Kidney capillary endothelial cell (primary cell): ENCODE data around the gene SYAP1.
"Not testable (repeated sequence)": the region's sequence is repeated elsewhere in the genome, so short reads cannot be mapped to it uniquely, and the experiment has no call there.

Source experiments
- DNase-seq: peaks from one replicate; pipeline ENCODE4 v3.0.0-alpha.2; 2018; ENCODE audit warnings: low spot score

The SYAP1 gene, protein sequence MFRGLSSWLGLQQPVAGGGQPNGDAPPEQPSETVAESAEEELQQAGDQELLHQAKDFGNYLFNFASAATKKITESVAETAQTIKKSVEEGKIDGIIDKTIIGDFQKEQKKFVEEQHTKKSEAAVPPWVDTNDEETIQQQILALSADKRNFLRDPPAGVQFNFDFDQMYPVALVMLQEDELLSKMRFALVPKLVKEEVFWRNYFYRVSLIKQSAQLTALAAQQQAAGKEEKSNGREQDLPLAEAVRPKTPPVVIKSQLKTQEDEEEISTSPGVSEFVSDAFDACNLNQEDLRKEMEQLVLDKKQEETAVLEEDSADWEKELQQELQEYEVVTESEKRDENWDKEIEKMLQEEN

GRCh38 chrX:16719334-16720084, at the start of gene SYAP1:
SYAP1 (plus strand) TSS chrX:16719612; CDS start chrX:16719725, 113 bp downstream.
- DNase-seq, result peak; percentile 94

GRCh38 chrX:16671005-16671404, 48.4 kb upstream of the SYAP1 start:
- DNase-seq, result peak; percentile 40

DNA sequence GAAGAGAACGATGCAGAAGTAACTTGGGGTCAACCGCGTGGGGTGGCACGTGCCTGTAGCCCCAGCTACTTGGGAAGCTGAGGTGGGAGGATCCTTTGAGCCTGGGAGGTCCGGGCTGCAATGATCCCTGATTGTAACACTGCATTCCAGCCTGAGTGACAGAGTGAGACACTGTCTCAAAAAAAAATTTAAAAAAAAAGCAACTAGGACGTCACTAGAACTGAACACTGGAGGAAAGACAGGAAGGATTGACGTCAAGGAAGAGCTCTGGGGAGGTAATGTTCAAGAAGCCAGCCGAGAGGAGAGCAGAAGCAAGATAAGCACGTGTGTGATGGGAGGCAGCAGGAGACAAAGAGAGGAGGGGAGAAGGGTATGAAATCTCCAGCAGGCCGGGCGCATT, 40.7 kb upstream of the SYAP1 start:
- no peak for DNase-seq

DNA sequence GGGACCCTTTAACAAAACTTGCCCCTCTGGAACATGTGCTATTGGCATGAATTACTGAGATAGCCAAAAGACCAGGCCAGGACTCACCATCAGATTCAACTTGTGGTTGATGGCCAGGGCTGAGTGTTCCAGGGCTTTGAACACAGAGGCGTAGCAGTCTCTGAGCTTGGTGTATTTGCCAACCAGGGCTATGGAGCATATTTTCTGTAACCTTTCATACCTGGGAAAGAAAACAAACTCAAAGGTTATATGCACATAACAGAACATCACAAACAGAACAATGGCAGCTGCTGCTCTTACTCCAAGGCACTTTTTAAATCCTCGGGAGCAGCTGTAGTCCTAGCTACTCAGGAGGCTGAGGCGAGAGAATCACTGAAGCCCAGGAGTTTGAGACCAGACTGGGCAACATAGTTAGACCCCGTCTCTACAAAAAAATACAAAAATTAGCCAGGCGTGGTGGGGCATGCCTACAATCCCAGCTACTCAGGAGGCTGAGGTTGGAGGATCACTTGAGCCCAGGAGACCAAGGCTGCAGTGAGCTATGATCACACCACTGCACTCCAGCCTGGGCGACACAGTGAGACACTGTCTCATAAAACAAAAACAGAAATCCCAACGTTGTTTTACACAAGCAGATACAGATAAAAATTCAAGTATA, 36.3 kb upstream of the SYAP1 start:
- DNase-seq, result no peak

DNA sequence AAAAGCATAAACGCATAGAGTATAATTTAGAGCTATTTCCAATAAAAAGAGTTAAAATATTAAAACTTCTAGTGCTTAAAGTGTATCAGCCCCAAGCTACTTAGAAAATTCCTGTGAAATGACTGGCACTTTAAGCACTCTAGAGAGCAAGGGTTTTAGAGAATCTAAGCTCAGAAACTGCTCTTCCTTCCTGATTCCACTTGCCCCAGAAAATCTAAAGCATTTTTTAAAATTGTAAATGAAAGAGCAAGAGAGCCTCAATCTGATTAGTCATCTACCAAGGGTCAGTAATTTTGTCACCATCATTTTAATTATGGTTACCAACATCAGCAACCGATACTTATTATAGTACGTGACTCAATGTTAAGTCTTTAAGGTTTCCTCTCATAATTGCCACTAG, 31.9 kb upstream of the SYAP1 start:
- DNase-seq, result no peak

- DNase-seq, result peak; percentile 42
These were observed 24.2 kb upstream of the SYAP1 start for GRCh38 chrX:16695079-16695676.

DNA sequence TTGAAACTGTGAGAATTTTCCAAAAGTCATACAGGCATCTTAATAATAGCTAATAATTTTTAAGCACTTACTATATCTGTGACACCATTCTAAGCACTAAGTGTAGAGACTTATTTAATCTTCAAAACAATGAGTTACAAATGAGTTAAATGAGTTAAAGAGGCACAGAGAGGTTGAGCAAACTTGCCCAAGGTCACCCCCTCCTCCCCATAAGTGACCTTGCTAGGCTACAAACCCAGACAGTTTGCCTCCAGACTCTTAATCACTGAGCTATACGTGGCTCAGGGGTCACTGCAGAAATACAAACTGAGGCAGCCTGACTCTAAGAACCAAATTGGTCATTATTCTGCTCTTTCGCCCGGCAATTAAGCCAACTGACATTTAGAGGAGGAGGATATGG, 22.5 kb upstream of the SYAP1 start:
- no peak for DNase-seq

GRCh38 chrX:16699389-16699788, 20.0 kb upstream of the SYAP1 start:
- no peak for DNase-seq

GRCh38 chrX:16700734-16701133, 18.7 kb upstream of the SYAP1 start:
- DNase-seq, result no peak

- no peak for DNase-seq
These were observed 16.5 kb upstream of the SYAP1 start for GRCh38 chrX:16702700-16703599.

- no peak for DNase-seq
These were observed 14.0 kb upstream of the SYAP1 start for GRCh38 chrX:16705370-16705769.

GRCh38 chrX:16708016-16708415, 11.4 kb upstream of the SYAP1 start:
- DNase-seq, result no peak

GRCh38 chrX:16711219-16711811, 8.1 kb upstream of the SYAP1 start:
- no peak for DNase-seq

GRCh38 chrX:16711893-16712547, 7.4 kb upstream of the SYAP1 start:
- no peak for DNase-seq

DNA sequence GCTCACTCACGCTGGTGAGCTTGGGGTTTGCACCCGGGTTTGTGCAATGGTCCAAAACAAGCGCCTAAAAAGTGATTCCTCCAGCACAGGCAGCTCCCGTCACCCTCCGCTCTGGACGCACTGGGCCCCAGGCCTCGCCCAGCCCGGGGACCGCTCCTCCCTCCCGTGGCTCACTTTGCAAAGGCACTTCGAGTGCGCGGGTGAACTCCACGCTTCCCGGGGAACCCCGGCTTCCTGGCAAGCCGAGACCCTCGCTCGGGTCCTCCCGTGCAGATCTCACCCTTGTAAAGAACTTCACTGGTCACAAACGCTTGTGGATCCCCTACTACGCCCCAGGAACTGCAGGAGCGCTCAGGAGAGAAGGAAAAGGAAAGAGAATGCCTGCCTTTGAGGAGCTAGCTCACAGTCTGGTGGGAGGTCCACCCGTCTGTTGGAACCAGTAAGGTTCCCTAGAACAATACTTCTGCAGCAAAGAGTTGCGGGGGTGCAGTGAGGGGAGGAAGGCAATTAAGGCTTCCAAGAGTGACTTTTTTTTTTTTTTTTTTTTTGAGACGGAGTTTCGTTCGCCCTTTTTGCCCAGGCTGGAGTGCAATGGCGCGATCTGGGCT, 6.8 kb upstream of the SYAP1 start, which contains the start of gene CTPS2:
TSS of gene CTPS2 (minus strand) at position 122 of the 608 bp plus-strand sequence. CDS start 9,767 bp downstream, outside the sequence.
- no peak for DNase-seq

- no peak for DNase-seq
These were observed 4.9 kb upstream of the SYAP1 start for GRCh38 chrX:16714504-16714903.

DNA sequence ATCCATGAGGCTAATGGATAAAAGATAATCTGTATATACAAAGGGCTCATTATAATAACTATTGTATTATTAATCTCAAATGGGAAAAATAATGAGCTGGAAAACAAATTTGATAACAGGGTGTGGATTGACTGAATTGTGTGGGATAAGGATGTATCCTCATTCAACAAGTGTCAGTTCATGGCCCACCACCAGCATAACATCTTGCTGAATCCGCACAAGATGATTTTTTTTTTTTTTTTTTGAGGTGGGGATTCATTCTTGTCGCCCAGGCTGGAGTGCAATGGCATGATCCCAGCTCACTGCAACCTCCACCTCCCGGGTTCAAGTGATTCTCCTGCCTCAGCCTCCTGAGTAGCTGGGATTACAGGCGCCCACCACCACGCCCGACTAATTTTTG, 3.8 kb upstream of the SYAP1 start:
- not testable (repeated sequence) for DNase-seq

GRCh38 chrX:16716451-16716850, 3.0 kb upstream of the SYAP1 start:
- DNase-seq, result not testable (repeated sequence)

DNA sequence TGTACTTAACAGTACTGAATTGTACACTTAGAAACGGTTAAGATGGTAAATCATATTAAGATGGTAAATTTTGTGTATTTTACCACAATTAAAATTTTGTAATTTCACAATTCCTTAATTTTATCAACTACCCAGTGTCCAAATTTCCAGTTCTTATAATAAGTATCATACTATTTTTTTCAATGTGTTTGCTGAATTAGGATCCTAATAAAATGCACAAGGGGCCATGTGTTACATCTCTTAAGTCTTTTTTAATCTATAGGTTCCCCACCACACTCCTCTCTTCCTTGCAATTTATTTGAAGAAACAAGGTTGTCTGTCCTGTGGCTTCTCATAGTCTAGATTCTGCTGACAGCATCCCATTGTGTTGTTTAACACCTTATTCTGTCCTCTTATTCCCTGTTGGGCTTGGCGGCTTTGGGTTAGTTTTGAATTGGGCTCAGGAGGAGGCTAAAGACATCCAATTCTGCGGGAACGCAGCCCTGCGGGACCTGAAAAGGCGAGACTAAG, 533 bp upstream of the SYAP1 start:
- DNase-seq, result no peak

GRCh38 chrX:16722481-16722880, 3.1 kb downstream of the SYAP1 start:
- DNase-seq, result no peak
